PC-3 (cell line): ENCODE measurements around the gene CEP152.

ENCODE experiments used
- EZH2 ChIP-seq: fragments of 300-600 bp; sonication (generic); IDR thresholded peaks from one replicate; pipeline ENCODE4 v1.6.1; 2017; ENCODE audit warnings: antibody characterized with exemption, mild to moderate bottlenecking, low read length; ENCODE audit not compliant: unreplicated experiment
- EZH2phosphoT487 ChIP-seq: fragments of 300-600 bp; sonication (generic); IDR thresholded peaks from 2 replicates; pipeline ENCODE4 v1.6.1; 2018; ENCODE audit warnings: mild to moderate bottlenecking, antibody characterized with exemption, low read length, borderline replicate concordance
- TF ChIP-seq, protein P1 (sequence below): fragments of 300-600 bp; sonication (generic); conservative IDR thresholded peaks from 2 replicates; pipeline ENCODE4 v1.5.1; 2017; ENCODE audit warnings: antibody characterized with exemption, low read depth, mild to moderate bottlenecking, low read length

DNA sequence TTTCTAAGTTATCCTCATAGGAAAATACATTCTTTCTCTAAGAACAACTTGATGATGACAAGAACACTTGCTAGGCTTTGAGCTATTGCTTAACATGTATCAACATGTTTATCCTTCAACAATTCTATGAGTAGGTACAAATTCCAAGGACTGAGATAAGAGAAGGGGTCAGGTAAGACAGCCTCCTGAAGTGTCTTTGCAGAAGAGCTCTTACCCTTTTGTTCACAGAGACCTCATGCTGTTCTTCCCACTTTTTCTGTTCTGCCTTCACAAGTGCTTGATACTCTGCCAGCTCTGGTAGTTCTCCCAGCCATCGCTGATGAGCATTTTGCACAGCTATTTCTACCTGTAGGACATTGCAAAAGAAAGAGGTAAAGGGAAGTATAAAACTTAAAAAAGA lies 50.9 kb downstream of the CEP152 start:
- TF ChIP-seq, protein P1, sequence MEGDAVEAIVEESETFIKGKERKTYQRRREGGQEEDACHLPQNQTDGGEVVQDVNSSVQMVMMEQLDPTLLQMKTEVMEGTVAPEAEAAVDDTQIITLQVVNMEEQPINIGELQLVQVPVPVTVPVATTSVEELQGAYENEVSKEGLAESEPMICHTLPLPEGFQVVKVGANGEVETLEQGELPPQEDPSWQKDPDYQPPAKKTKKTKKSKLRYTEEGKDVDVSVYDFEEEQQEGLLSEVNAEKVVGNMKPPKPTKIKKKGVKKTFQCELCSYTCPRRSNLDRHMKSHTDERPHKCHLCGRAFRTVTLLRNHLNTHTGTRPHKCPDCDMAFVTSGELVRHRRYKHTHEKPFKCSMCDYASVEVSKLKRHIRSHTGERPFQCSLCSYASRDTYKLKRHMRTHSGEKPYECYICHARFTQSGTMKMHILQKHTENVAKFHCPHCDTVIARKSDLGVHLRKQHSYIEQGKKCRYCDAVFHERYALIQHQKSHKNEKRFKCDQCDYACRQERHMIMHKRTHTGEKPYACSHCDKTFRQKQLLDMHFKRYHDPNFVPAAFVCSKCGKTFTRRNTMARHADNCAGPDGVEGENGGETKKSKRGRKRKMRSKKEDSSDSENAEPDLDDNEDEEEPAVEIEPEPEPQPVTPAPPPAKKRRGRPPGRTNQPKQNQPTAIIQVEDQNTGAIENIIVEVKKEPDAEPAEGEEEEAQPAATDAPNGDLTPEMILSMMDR: no peak
- no peak for TF ChIP-seq EZH2
- no peak for TF ChIP-seq EZH2phosphoT487
